Activated naive CD8-positive, alpha-beta T cell treated with anti-CD3 and anti-CD28 coated beads, Interleukin-2, amount 50 U/mL, for 24 hours (primary cell): Measurements from ENCODE around the gene TNFRSF14.

Source experiments
- ATAC-seq: fragments of 150-1000 bp; cut with Tn5 transposase; one replicate; pipeline ENCODE4 v1.10.0; 2021
- DNase-seq: peaks from one replicate; pipeline ENCODE4 v3.0.0; 2021
- H3K27ac Mint-ChIP-seq: one replicate; pipeline ENCODE4 v1.8.0; 2021; ENCODE audit warnings: mild to moderate bottlenecking, mixed read lengths
- H3K27me3 Mint-ChIP-seq: one replicate; pipeline ENCODE4 v1.8.0; 2021; ENCODE audit warnings: mixed read lengths
- H3K36me3 Mint-ChIP-seq: one replicate; pipeline ENCODE4 v1.8.0; 2021; ENCODE audit warnings: low read depth, mixed read lengths
- H3K4me1 Mint-ChIP-seq: one replicate; pipeline ENCODE4 v1.8.0; 2021; ENCODE audit warnings: mixed read lengths
- H3K4me3 Mint-ChIP-seq: one replicate; pipeline ENCODE4 v1.8.0; 2021; ENCODE audit warnings: mild to moderate bottlenecking, moderate library complexity, mixed read lengths
- H3K9me3 Mint-ChIP-seq: one replicate; pipeline ENCODE4 v1.8.0; 2021; ENCODE audit warnings: mixed read lengths

The TNFRSF14 gene

DNA sequence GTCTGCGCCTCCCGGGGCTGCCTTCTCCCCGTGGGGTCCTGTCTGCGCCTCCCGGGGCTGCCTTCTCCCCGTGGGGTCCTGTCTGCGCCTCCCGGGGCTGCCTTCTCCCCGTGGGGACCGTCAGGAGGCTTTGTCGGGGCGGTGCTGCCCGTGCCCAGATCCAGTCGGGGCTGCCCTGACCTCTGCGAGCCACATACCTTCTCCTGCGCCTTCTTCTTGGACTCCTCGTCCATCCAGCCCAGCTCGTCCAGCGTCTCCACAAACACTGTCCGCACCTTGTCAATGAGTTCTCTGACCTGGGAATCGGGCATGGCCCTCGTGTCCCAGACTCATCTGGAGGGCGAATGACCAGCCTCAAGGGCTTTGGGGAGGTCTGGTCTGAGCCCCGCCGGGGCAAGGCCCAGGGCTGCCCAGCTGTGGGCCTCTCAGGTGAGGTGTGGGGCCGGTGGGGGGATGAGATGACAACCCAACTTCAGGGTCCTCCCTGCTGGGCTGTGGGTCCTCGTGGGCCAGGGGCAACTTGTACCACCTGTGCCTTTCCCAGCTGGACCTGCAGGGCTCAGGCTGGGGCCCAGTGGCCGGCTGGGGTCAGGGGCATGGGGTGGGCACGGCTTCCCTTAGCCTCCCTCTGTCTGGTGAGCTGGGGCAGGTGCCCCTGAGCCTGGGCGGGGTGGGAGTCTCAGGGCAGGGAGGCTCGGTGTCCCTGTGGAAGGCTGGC, 39.8 kb downstream of the TNFRSF14 start:
- Mint-ChIP-seq H3K27me3 (no peaks in the 10 kb centered on the region), H3K36me3 (no peaks in the 10 kb centered on the region), H3K4me3 (no peak overlapping the region), H3K27ac (no peak overlapping the region), H3K4me1 (peaks cover 2% of the 10 kb centered on the region), H3K9me3 (peaks cover 4% of the 10 kb centered on the region)
- ATAC-seq (no peak), DNase-seq (no peak)

DNA sequence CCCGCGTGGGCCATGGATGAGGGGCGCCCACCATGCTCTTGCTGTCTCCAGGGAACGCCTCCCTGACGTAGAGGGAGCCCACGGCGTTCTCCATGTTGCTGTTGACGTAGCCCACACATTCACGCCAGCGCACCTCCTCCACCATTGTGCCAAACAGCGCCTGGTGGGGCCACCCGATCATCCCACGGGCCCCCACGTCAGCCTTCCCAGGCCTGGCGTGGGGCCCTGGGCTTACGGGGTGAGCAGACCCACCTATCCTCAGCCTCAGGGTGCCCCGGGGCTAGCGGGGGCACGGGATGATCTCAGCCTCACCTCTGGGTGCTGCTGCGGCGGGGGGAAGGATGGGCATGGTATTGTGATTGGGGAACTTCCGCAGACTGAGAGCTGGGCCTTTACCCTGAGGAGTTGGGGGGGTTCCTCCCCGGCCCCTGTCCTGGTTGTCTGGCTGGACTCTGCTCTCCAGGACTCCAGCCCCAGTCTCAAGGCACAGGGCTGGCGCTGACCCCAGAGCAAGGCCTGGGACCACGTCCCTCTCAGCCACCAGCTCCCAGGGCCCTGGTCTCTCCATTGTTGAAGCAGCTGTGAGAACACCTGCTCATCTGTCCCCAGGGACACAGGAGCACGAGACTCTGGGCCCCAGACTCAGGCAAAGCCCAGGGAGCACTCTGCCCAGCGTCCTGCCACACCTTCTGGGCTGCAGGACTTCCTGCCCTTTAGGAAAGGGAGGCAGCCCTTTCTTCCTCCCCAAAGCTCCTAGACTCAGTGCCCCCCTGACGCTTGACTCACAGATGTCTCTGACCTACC, 40.6 kb downstream of the TNFRSF14 start:
- ATAC-seq: no peak
- no peak overlapping the region for H3K27ac Mint-ChIP-seq
- H3K27me3 Mint-ChIP-seq: no peaks in the 10 kb centered on the region
- no peak for DNase-seq
- no peaks in the 10 kb centered on the region for H3K36me3 Mint-ChIP-seq
- H3K9me3 Mint-ChIP-seq: peaks cover 4% of the 10 kb centered on the region
- no peak overlapping the region for H3K4me3 Mint-ChIP-seq
- H3K4me1 Mint-ChIP-seq: peaks cover 2% of the 10 kb centered on the region

DNA sequence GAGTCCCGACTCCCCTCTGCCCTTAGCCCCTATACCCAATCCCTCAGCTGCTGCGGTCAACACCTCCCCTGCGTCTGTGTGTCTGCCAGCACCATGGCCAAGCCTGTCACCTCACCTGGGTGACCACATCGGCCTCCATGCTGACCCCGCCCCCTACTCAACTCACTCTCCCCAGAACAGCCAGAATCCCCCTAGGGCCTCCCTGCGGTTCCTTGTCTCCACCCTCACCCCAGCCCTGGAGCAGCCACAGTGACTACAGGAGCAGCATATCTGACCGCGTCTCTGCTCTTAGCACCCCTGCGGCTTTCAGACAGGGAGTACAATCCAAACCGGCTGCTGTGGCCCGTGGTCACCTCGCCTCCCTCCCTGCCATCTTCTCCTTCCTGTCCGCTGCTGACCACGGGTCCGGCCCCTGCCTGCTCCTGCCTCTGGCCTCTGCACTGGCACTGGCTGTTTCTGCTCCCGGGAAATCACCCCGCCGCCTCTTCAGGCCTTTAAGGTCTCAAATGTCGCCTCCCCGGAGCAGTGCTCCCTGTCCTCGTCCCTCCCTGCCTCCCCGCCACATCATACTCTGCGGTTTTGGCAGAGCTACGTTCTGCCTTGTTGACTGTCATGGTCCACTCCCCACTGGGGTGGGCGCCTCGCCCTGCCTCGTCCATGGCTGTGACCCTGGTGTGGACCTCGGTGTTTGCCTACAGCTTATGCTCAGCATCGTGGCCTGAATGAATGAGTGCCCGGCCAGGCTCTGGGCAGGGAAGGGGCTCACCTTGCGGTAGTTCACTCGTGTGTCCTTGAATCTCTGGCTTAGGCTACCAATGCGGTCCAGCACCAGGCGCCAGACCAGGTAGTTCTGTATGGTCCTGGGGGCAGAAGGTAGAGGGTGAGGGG, 41.5 kb downstream of the TNFRSF14 start:
- no peak overlapping the region for H3K4me3 Mint-ChIP-seq
- H3K27ac Mint-ChIP-seq: no peak overlapping the region
- ATAC-seq: no peak
- no peaks in the 10 kb centered on the region for H3K36me3 Mint-ChIP-seq
- H3K4me1 Mint-ChIP-seq: peaks cover 1% of the 10 kb centered on the region
- H3K9me3 Mint-ChIP-seq: peaks cover 4% of the 10 kb centered on the region
- DNase-seq: no peak
- H3K27me3 Mint-ChIP-seq: peaks cover 3% of the 10 kb centered on the region

DNA sequence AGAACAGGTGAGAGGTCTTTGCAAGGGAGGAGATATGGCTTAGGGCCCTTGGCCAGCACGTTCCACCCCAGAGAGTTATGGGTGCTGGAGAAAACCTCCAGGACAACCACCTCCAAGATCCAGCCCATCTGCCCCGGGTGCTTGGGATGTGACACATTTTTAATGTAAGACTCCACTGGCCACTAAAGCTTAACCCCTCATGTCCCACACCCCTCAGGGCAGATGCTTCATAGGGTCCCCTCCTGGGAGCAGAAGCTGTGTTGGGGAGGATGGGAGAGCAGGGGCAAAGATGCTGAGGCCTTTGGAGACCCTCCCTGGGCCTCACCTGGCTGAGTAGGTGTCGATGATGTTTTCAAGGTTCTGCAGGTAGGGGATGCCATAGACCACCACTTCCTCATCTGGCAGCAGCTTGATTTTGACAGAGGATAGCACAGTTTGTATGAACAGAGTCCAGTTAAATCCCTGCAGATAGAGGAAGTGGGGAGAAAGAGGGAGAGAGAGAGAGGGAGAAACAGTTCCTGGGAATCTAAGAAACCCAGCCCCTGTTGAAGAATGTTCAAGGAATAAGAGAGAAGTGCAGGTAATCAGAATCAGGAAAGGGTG, 42.3 kb downstream of the TNFRSF14 start:
- DNase-seq (no peak), ATAC-seq (no peak)
- Mint-ChIP-seq H3K4me3 (no peak overlapping the region), H3K27ac (no peak overlapping the region), H3K4me1 (no peaks in the 10 kb centered on the region), H3K9me3 (peaks cover 4% of the 10 kb centered on the region), H3K36me3 (no peaks in the 10 kb centered on the region), H3K27me3 (peaks cover 3% of the 10 kb centered on the region)

DNA sequence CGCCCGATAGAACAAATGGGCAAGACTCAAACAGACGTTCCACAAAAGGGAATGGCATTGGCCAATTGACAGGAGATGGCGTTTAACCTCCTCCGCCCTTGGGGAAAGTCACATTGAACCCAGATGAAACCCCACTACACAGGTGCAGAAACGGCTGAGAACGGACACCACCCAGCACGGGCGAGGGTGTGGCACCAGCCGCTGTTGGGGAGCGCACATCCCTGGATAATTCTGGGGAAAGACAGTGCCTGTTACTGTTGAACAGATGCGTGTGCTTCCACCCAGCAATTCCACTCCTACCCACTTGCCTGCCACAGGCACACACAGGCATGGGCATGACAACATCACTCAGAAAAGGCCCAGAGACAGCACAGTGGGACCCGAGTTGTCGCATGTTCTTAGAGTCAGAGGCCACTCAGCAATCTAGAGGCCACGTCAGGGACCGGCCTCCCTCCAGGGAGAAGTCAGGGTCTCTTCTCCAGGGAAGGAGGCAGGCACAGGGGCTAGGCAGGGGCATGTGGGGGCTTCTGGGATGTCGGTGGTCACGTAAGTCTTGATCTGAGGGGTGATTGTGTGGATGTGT, 45.6 kb downstream of the TNFRSF14 start:
- Mint-ChIP-seq H3K27me3 (peaks cover 3% of the 10 kb centered on the region), H3K9me3 (peaks cover 4% of the 10 kb centered on the region), H3K4me1 (no peaks in the 10 kb centered on the region), H3K27ac (no peak overlapping the region), H3K4me3 (no peak overlapping the region), H3K36me3 (no peaks in the 10 kb centered on the region)
- ATAC-seq (no peak), DNase-seq (no peak)

DNA sequence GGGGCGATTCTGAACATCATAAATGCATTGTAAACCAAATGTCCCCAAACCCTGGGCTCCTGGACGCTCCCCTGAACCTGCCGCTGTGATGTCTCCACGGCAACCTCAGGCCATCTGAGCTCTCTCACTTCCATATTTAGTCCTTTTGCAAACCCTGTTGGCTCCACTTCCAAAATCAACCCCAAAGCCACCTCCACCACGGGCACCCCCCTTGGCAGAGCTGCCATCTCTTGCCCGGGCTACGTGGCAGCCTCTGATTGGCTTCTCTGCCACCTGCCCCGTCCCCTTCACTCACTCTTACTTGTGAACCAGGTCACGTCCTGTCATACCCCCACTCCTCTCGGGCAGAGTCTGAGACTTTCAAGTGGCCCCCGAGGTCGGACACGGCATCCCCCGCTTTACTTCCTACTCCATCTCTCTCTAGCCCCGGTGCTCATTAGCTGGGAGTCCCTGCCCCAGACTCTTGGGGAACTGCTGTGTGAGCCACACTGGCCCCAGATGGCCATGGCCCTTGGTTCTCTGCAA, 46.2 kb downstream of the TNFRSF14 start:
- H3K27me3 Mint-ChIP-seq: peaks cover 3% of the 10 kb centered on the region
- H3K9me3 Mint-ChIP-seq: peaks cover 4% of the 10 kb centered on the region
- H3K27ac Mint-ChIP-seq: no peak overlapping the region
- H3K4me3 Mint-ChIP-seq: no peak overlapping the region
- H3K36me3 Mint-ChIP-seq: no peaks in the 10 kb centered on the region
- DNase-seq (no peak), ATAC-seq (no peak)
- H3K4me1 Mint-ChIP-seq: no peaks in the 10 kb centered on the region

DNA sequence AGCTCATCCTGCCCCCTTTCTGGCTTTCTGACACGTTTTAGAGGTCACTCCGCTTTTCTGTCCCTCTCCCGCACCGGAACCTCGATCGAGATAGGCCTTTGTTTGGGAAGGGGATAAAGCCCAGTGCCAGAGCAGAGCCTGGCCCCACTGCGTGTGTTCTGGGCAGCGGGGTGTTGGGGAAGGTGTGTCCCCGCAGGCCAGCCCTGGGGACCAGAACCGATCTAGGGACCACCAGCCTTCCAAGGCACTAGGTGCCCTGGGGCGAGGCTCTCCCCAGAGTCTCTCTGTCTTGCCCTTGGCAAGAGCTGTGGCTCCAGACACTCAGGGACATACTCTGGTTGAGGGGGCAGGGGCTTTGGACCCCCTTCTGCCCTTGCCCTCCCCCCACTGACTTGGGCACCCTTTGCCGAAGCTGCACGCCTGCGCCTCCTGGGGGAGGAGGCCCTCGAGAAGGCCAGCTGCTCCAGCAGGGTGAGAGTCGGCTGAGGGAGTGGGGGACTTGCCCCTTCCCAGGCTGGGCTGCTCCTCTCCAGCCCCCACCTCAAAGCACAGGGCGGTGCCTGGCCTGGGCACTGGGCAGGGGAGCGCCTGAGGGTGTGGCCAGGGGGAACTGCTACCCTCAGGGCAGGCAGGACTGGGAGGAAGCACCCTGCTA, 46.8 kb downstream of the TNFRSF14 start:
- Mint-ChIP-seq H3K27me3 (peaks cover 3% of the 10 kb centered on the region), H3K9me3 (peaks cover 4% of the 10 kb centered on the region), H3K4me3 (no peak overlapping the region), H3K4me1 (no peaks in the 10 kb centered on the region), H3K36me3 (no peaks in the 10 kb centered on the region), H3K27ac (no peak overlapping the region)
- ATAC-seq (no peak), DNase-seq (no peak)

DNA sequence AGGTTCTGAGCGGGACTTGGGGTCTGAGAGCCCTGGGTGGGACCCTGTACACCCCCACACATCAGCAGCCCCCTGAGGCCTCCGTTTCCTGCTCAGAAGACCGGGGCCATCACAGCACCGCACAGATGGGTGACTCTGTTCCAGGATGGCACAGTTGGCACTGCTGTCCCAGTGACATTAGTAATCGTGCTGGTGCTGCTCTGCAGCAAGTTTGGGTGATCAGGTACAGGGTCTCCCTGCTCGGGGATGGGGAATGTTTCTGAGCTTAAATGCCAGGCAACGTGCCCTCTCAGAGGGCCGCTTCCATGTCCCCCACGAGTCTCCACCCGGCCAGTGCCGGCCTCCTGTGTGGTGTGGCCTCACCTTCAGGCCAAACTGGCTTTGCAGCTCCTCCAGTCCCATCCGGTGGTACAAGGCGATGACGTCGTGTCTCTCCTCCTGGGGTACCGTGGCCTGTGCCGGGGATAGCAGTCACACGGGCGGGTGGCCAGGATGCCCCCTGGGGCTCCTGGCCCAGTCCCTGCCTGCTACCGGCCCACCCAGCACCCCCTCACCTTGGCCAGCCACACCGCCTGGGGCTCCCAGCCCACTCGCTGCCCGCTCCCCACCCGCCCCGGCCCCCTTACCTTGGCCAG, 47.5 kb downstream of the TNFRSF14 start:
- H3K4me1 Mint-ChIP-seq: no peaks in the 10 kb centered on the region
- H3K9me3 Mint-ChIP-seq: peaks cover 2% of the 10 kb centered on the region
- no peak overlapping the region for H3K4me3 Mint-ChIP-seq
- peaks cover 3% of the 10 kb centered on the region for H3K27me3 Mint-ChIP-seq
- no peak overlapping the region for H3K27ac Mint-ChIP-seq
- no peak for ATAC-seq
- DNase-seq: no peak
- H3K36me3 Mint-ChIP-seq: no peaks in the 10 kb centered on the region

DNA sequence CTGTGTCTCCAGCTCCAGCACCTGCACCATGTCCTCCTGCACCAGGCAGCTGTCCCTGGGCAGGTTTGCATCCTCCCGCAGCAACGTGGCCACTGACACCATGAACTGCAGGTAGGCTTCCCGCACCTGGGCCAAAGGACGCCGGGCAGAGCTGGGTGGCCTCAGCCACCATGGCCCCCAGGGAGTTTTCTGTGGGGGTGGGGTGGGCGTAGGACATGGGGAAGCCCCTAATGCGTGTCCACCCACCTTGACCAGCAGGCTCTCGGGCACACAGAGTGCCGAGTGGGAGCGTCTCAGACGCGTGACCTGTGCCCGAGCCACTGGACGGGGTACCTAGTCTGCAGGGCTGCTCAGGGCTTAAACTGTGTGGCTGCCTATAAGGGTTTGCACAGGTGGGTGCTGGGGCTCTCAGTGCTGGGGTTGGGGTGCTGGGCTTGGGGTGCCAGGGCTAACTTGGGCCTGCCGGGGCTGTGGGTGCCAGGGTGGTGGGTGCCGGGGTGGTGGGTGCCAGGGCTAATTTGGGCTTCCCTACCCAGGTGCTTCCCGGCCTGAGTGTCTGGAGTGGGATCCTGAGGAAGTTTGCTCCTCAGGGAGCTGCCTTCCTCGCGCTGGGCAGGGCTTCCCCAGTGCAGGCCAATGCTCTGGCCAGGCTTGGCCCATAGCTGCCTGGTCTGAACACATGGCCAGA, 48.1 kb downstream of the TNFRSF14 start:
- Mint-ChIP-seq H3K4me1 (no peaks in the 10 kb centered on the region), H3K27me3 (peaks cover 3% of the 10 kb centered on the region), H3K27ac (no peak overlapping the region), H3K9me3 (no peaks in the 10 kb centered on the region), H3K4me3 (no peak overlapping the region), H3K36me3 (no peaks in the 10 kb centered on the region)
- DNase-seq (no peak), ATAC-seq (no peak)

DNA sequence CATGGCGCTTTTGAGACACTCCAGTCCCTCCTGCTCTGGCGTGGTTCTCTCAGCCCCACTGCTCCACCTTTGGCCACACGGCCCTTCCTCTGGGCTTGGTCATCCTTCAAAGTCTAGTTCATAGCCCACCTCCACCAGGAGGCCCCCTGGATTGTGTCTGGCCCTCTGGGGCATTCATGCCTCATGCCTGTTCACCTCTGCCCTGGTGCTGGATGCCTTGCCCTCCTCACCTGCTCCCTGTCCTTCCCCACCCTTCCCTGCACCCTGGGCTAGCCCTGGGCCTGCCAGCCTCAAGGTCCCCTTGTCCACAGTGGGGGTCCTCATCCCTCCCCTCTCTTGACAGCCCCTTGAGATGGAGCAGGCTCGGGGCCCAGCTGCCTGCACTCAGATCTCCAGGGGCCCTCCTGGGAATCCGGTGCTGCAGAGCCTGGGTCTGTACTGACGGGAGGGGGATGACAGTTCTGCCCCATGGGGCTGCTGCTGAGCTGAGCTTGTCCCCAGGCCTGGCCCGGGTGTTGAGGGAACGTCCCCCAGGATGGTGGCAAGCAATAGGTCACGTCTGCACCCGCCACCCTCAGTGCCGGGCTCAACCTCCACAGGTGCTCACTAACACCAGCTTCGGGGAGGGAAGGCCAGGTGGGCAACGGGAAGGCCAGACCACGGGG, 48.8 kb downstream of the TNFRSF14 start:
- Mint-ChIP-seq H3K9me3 (no peaks in the 10 kb centered on the region), H3K4me1 (no peaks in the 10 kb centered on the region), H3K4me3 (no peak overlapping the region), H3K36me3 (no peaks in the 10 kb centered on the region), H3K27me3 (peaks cover 3% of the 10 kb centered on the region), H3K27ac (no peak overlapping the region)
- no peak for DNase-seq
- ATAC-seq: no peak

DNA sequence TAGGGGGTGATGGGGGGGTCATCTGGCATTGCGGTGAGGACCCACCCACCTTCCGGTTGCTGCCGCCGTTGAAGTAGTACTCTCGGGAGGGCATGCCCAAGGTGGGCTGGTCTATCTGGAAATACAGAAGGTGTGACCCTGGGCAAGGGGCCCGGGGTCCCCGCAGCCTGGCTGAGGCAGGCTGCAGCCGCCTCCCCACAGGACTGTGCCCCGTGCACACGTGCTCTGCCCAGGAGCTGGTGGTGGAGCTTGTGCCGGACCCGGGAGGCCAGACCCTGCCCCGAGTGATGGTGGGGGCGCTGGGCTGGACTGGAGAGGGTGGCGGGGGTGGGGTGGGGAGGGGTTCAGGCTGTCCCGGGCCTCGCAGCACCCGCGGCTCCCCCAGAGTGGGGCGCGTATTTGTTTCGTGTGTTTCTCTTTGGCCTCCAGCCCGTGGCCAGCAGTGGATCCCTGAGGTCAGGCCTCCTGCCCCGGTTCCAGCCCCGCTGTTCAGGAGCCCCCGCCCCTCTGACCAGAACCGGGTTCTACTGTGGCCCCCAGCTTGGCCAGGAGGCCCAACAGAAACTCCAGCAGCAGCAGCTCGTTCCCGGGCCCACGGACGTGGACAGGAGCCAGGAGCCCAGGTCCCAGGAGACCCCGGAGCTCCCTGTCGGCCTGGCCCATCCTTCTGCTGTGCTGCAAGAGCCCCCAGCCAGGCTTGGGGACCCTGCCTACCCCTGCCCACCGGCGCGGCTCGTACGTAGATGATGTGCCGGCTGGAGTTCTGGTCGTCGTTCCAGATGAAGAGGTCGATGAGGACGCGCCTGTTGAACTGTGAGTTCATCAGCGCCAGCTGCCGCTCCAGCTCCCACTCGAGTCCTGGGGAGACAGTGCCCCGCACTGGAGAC, 49.6 kb downstream of the TNFRSF14 start:
- no peaks in the 10 kb centered on the region for H3K36me3 Mint-ChIP-seq
- H3K4me3 Mint-ChIP-seq: no peak overlapping the region
- H3K27ac Mint-ChIP-seq: no peak overlapping the region
- ATAC-seq (no peak), DNase-seq (no peak)
- peaks cover 3% of the 10 kb centered on the region for H3K27me3 Mint-ChIP-seq
- H3K9me3 Mint-ChIP-seq: no peaks in the 10 kb centered on the region
- no peaks in the 10 kb centered on the region for H3K4me1 Mint-ChIP-seq
